Fibroblast of villous mesenchyme (primary cell): ENCODE measurements around the gene GSAP. TPM values are rescaled to one million over a fixed set of nuclear protein-coding genes. Genes with fewer than 3 reads are reported as not detected.

ENCODE experiments used
- DNase-seq: peaks from one replicate; pipeline ENCODE4 v3.0.0-alpha.2; 2010; ENCODE audit warnings: low read depth
- H3K4me3 ChIP-seq: 2 replicates; pipeline ENCODE4 v1.5.1; 2011; ENCODE audit warnings: low read depth, mild to moderate bottlenecking, low read length
- CTCF ChIP-seq: IDR thresholded peaks from 2 replicates; pipeline ENCODE4 v1.5.1; 2012; ENCODE audit warnings: low read depth, mild to moderate bottlenecking, low read length; ENCODE audit not compliant: insufficient read depth
- total RNA-seq: library from RNA; depleted of rRNA; stranded (reverse); fragments of >200 nt; gene quantifications from 2 replicates; pipeline ENCODE4 v1.2.3, GENCODE V29; 2012

GSAP gene
- total RNA-seq, 1 donor, result 13.8 TPM

GRCh38 chr7:77427996-77428603 lies 12.0 kb upstream of the GSAP start:
- DNase-seq, result peak; percentile 30
- no peak overlapping the region for H3K4me3 ChIP-seq
- TF ChIP-seq CTCF, result no peak

GRCh38 chr7:77426521-77427051 lies 10.4 kb upstream of the GSAP start:
- TF ChIP-seq CTCF, result no peak
- DNase-seq, result peak; percentile 51
- peak overlapping the region; percentile 0 for H3K4me3 ChIP-seq

GRCh38 chr7:77426052-77426404 lies 9.9 kb upstream of the GSAP start:
- DNase-seq, result peak; percentile 30
- no peak for TF ChIP-seq CTCF
- H3K4me3 ChIP-seq, result peak overlapping the region; percentile 29

- no peak for TF ChIP-seq CTCF
- DNase-seq, result peak; percentile 42
- H3K4me3 ChIP-seq, result peak overlapping the region; percentile 29
Observed at GRCh38 chr7:77425101-77426051, 9.2 kb upstream of the GSAP start.

GRCh38 chr7:77422500-77422899 lies 6.4 kb upstream of the GSAP start:
- DNase-seq, result no peak
- no peak for TF ChIP-seq CTCF
- H3K4me3 ChIP-seq, result no peak overlapping the region

GRCh38 chr7:77420986-77421672 lies 5.0 kb upstream of the GSAP start:
- DNase-seq, result no peak
- H3K4me3 ChIP-seq, result no peak overlapping the region
- no peak for TF ChIP-seq CTCF
